Fibroblast of peridontal ligament (primary cell): ENCODE measurements around the gene DPP6.

ENCODE experiments used
- DNase-seq: peaks from one replicate; pipeline ENCODE4 v3.0.0-alpha.2; 2010; ENCODE audit errors: extremely low read depth

DPP6 gene

DNA sequence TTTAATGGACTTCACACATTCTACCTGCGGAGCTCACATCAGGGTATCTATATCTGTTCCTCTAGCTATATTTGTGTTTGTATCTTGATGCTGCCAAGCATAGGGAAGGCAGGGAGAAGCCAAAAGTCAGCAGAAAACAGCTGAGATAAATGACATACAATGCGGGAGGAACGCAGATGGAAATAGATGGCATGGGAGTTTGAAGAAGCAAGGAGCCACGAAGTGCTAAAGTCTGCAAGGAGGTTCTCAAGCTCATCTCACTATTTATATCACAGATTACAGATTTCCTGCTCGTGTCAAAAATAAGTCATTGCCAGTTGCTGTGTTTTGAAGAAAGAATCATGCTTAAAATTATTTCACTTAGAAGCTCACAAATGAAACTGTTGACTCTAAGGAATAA, 180.5 kb downstream of the DPP6 start:
- no peak for DNase-seq

DNA sequence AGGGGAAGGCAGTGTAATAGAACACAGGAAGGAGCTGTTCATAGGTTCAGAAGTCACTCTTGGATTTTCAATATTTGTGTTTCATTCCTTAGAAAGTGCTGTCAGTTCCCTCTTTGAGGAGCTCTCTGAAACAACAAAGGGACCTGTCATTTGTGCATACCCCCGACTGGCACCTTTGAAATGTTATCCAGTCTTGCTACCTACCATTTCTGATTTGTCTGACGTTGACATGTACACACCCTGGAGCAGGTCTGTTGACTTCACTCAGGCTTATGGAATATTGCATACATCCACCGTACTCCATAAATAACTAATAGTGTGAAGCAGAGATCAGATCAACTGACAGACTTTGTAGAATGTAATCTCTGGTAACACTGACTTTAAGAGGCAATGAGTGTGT, 189.8 kb downstream of the DPP6 start:
- DNase-seq, result no peak

DNA sequence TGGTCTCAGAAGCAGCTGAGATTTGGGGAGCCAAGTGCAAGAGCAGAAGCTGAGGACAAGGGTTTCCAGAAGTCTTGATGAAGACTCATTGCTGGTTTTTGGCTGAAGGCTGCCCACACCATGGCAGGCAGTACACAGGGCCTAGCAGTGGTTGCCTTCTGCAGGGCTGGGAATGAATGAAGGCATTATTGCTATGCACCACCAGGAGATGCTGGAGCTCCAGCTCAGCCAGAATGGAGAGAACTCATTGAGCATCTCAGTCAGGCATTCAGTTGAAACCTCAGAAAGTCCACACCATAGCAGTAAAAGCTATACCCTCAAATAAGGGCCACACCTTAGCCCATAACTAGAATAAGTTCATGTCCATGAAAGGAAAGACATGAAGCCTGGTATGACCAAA, 190.5 kb downstream of the DPP6 start:
- no peak for DNase-seq

DNA sequence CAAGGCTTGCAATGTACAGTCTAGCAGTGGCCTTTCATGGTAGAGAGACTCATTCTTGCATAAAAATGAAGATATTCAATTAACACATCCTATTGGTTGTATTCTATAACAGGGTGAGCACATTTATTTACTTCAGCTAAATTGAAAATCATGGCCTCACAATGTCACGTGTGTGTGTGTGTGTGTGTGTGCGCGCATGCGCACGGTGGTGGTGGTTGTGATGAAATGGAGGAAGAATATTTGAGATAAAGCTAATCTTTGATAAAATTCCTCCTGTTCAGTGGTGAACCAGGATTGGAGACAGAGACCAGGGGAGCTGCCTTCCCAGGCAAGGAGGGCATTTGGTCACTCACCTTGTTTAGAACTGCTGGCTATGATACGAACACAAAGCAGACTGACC, 199.8 kb downstream of the DPP6 start:
- DNase-seq, result no peak

DNA sequence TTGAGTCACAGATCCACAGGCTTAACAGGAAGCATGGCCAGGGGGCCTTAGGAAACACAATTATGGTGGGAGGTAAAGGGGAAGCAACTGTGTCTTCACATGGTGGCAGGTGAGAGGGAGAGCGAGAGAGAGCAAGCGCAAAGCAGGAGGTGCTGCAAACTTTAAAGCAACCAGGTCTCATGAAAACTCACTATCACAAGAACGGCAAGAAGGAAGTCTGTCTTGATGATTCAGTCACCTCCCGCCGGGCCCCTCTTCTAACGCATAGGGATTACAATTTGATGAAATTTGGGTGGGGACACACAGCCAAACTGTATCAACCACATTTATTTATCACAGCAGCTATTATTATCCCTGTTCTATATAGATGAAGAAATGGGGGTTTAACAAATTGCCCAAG, 201.6 kb downstream of the DPP6 start:
- no peak for DNase-seq

DNA sequence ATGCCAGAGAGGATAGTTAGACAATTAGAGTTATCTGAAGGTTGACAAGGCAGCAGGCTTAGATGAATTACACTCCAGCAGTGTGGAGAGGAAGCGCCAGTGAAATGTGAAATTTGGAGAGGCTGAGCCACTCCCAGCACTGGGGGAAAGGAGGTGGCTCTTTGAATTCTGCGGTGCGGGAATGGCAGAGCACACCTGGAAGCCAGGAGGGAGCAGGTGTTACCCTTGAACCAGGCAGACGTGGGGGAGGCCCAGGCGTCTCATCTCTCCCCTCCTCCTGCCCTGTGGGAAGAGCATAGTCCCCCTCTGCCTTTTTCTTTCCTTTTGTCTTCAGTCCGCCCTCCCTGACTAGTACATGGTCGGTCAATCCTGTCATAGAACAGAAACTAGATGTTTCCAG, 203.1 kb downstream of the DPP6 start:
- DNase-seq, result no peak

DNA sequence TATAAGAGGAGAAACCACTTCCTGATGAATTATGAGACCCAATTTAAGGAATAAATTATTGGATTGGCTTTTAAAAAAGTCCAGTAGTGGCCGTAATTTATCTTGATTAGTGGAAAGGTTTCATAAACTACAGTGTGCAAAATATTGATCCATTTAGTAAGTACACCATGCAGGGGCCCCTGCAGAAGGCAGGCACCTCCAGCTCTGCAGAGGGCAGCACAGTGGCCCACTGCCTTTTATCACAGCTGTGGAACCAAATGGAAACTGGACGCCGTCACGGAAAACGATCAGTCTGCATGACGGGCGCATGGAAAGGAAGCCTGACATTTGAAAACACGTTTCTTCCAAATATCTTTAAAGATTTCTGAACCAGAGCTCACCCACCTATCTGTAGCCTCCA, 204.0 kb downstream of the DPP6 start:
- DNase-seq, result no peak

DNA sequence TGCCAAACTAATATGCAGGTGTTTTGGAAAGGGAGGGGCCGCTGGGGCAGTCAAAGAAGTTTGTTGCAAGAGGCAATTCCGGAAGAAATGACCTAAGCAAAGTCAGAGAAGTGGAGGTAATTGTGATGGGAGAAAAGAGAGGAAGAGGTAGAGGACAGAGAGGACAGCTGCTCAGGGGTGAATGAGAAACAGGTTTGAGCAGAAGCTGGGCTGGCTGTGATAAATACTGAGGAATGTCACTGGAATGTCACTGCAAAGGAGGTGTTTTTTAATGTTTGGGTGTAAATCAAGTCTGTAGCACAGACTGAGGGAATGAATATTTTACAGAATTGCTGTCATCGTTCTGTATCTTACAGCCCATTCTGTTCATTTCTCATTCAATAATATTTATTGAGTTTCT, 207.2 kb downstream of the DPP6 start:
- no peak for DNase-seq

DNA sequence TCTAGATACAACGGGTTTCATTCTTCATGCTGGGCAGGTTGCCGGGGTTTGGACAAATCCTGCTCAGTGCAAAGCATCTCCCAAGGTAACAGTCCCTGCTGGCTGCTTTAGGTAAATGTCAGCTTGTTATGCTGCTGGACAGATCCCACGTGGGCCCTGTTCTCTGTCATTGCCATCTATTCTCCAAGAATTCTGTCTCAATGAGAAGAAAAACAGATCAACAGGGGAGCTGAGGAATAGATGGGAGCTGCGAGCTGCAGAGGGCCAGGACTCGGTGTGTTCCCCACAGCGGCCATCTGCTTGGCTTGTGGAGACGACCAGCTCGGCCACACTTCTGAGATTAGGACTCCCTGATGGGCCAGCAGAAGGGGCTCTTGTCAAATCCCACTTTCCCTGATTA, 235.2 kb downstream of the DPP6 start:
- no peak for DNase-seq

DNA sequence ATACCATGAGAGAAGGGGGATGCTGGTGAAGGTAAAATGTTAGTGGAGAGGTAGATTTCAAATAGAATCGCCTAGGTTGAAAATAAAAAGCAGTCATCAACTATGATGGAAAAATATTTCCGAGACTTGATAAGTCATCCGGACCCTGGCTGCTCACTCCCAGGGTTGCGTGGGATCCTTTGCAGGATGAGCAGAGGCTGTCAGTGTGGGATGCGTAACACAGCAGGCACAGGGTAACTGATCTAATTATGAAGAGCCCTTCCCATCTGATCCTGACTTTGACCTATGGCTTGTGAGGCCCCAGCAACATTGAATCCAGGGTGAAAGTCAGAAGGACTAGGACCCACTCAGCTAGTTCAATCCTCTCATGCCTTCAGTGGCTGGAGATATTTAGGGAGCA, 236.9 kb downstream of the DPP6 start:
- DNase-seq, result no peak

DNA sequence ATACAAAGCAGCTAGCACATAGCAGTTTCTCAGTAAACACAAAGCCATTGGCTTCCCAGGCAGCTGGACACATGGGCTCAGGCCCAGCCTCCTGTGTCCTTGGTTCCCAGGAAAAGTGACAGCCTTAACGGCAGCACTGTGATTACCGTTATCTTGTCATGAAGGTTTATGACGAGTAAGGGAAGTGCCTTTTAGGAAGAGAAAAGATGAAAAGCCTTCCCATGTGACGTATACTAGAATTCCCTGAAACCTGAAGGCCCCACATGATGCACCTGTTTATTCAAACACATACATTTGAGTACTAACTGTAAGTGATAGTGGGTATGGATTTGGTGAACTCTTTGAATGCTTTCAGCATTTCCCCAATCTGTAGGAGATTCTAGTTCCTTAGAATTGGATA, 244.2 kb downstream of the DPP6 start:
- no peak for DNase-seq

DNA sequence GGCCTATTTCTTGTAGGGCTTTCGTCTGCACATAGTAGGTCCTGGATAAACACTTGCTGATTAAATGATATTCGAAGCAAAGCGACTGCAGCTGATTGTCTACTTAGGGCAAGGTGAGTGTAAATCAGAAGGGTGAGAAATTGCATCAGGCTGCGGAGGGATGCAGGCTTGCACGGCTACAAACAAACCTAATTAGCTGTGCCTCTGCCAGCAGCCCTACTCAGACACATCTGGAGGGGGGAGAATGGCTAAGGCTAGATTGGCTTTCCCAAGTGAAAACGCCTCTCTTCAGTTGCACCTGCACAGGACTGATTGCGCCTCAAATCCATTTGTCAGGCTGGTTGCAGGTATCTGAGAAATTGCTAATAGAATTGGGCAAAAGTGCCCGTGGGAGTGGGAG, 247.5 kb downstream of the DPP6 start:
- no peak for DNase-seq

DNA sequence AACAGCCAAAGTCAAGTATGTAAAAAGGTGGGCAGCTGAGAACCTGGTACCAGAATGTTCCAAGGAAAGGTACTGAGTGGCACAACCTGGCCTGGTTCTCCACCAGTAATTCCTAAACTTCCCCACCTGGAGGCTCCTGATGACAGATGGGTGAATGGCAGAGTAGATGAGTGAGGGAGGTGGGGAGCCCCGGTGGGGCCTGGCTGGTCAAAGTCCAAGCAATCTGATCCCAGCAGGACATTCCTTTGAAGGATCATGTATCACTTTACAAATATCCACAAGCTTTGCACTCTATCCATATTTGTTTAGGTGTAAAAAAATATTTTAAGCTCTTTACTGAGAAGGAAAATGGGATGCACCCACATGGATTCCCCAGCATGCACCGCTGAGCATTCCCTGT, 250.2 kb downstream of the DPP6 start:
- no peak for DNase-seq

DNA sequence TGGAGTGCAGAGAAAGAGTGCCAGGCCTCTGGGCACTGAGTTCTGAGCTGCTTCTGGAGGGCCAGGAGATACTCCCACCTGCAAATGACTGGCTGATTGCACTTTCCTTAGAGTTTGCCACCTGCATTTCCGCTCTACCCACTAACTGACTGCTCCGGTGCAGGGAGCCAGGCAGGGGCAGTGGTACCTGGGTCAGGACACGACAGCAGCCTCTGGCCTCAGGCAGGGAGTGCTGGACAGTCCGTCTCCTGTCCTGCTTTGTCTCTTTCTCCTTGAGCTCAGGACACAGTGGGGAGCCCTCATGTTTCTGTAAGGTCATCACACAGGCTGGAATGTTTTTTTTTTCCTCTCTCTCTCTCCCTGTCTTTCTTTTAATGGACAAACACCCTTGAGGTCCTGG, 252.0 kb downstream of the DPP6 start:
- no peak for DNase-seq

DNA sequence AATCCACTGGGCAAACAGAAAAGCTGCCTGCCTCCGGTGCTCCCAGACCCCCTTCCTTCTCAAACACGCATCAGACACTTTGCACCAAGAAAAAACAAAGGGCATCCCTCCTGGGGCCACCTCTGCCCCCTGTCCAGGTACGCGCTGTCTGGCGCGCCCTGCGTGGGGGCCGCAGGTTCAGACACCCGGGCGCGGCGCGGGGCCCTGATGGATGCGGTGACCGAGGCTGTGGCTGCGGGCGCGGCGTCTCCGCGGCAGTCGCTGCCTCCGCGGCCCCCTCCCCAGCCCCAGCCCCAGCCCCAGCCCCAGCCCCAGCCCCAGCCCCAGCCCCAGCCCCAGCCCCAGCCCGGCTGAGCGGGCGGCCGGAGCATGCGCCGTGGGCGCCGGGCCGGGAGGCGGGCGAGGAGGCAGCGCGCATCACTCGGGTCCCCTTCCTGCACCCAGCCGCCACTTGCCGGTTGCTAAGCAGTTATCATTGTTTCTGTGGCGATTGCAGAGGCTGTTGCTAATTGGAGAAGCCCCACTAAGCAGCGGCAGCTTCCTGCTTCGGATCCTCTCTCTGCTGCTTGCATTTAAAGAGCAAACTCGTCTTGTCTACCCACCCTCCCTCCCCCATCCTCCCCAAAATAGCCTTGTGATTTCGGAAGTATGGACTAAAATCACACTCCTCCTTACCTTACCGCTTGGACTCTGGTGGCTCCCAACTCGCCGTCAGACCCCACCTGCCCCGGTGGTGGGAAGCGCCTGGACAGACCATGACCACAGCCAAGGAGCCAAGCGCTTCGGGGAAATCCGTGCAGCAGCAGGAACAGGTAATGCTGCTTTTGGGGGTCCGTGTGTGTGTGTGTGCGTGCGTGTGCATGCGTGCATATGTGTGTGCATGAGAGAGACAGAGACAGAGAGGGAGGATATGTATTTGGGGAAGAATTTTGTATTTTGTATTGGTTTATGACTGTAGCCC, 252.8 kb downstream of the DPP6 start:
- DNase-seq, result no peak

DNA sequence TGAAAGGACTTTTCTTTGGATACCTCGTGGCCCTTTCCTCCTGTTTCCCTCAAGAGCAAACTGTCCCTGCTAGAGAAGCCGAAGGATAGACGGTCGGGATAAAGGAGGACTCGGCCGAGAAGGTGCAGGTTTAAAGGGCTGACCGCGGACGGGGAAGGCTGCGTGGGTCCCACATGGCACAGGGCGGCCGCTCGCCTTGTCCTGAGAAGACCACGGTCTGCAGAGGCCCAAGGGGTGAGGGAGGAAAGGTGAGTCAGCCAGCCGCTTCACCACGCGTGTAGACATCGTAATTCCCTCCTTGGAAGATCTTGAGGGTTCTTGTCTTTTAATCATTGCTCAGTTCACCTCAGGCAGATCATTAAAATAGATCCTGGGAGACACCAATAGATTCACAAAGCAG, 253.8 kb downstream of the DPP6 start:
- no peak for DNase-seq

DNA sequence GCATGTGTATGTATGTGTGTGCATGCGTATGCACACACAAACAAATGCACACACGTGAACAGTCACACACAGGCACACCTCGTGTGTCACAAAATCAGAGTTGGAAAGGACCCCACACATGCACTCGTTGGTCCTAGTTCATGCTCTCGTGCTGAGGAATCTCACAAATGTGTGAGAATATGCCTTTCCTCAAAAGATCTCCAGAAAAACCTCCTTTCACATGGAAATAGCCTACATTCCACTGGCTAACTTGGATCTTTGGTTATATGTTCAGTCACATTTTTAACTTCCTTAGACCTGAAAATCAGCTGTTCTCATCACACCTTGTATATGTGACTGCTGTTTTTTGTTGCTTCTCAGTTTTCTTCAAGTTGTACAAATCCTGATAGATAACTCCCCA, 256.7 kb downstream of the DPP6 start:
- DNase-seq, result no peak

DNA sequence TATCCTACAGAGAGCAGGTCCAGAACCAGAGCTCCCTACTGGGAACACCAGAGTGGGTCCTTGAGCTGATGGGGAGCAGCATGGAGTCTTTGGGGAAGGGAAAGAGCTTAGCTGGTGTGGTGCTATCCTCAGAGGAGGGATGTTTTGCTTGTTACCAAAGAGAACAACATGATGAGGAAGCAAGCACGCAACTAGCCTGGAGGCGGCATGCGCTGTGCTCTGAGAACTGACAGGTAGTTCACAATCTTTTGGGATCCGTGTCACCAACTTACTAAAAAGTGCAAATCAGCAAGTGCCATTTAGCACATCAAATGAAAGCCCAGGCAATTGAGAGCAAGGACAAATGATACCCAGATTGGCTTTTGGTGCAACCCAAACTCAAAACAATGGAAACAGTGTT, 257.9 kb downstream of the DPP6 start:
- DNase-seq, result no peak

DNA sequence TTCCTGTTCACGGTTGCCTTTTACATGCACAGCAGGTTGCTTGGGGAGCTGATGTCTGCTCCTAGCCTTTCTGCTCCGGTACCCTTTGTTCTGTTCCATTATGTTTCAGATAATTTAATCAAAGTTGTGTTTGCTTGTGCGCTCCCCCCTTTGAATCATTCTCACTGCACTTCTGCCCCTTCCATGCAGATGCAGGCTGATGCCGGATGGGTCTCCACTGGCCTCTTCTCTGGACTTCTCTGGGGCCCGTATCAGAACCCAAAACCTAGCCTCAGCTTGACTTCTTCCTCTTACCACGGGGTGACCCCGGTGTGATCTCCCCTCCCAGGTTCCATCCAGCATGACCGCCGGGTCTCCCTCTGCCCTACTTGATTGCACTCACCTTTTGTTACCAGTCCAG, 272.0 kb downstream of the DPP6 start:
- DNase-seq, result no peak

DNA sequence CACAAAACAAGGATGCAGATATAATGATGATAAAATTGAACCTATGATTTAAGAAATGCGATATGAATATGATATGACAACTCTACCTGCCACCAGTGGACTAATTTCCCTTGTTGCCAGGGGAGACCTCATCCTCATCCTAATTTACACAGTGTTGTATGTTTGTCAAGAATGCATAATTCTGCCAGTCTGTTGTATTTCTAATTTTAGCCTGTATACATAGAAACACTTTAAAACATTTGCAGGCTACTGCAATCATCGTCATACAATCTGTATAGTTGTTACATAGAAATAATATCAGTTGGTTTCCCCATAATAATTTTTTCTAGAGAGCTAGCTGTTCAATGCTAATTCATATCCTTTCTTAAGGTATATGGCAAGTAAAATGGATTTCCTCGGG, 274.2 kb downstream of the DPP6 start:
- no peak for DNase-seq

DNA sequence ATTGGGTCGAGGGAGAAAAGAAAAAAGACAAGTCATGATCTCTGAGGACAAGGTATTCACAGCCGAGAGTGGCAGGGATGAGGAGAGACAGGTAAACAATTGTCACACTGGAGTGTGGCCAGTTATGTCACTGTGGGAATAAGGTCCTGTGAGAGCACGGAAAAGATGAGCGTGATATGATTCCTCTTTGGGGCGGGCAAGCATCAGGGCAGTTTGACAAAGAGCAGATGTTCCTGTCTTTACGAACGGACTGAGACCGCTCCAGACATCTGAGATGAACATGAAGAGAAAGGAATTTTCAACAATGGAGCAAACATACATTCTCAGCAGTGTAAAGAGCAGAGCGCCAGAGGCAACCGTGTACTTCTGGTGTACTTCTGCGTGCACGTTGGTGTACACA, 278.1 kb downstream of the DPP6 start:
- DNase-seq, result no peak

DNA sequence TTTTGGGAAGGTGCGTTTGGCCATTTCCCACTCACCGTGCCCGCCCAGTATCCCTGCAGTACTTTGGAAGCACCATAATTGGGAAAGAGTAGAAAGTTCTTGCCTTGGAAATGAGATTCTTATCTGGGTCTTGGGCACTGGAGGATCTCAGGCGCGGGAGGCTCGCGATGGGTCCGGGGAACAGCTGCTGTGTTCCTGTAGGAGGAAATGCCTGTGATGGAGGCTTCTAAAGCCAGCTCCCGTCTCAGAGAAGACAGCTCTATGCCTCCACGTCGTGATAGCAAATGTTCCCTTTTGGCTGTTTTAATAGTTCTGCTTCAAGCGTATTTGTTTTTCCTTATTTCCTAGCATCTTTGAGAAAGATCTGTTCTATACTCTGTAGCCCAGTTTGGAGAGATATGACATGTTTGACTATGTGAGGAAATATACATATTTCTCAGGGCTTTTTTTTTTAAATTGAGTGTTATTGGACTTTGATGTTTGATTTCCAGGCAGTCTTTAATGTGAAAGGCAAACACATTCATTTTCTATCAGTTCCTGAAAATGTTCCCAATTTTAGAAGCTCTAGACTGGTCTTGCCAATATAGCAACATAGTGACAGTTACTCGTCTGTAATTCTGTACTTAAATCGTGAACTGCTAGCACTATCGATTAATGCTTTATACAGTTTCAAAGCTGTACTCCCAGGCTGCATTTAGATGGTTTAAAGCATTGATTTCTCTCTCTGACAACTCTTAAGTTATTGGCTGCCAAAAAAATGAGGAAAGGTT, 280.8 kb downstream of the DPP6 start:
- DNase-seq, result no peak

DNA sequence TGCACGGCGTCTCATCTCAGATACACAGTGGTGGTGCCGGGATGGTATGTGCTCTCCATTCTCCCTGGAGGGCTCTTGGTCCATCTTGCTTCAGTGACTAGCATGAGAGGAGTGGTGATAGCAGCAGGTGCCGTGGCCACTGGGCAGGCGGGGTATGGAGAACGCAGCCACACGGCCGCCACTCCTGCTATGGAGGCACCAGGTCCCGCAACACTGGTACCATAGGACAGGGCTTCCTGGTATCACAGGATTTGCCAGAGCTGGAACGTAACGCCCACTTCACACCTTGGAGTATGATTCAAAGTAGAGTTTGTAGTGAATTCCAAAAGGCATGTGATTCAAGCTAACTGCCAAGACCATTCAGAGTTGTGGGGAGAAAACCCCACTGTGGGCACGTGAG, 284.1 kb downstream of the DPP6 start:
- no peak for DNase-seq
